Measurements from ENCODE around the gene UGP2. TPM values are rescaled to one million over a fixed set of nuclear protein-coding genes. Genes with fewer than 3 reads are reported as not detected.

UGP2 gene
- total and polyA plus RNA-seq, 2 of the 4 experiments (the other 2 are of a cell fraction), result 45.0 to 58.8 TPM

- ChIA-PET POLR2A (ENCODE audit: unreplicated experiment) (no interaction called here), CTCF (no interaction called here)
Observed at GRCh38 chr2:63831176-63831575, 10.5 kb upstream of the UGP2 start.

More at GRCh38 chr2:63831176-63831575, 10.5 kb upstream of the UGP2 start:
- Histone ChIP-seq H3K4me3 (ENCODE audit: insufficient read depth, low read depth, low read length) (no peak overlapping the region), H4K20me1 (ENCODE audit: insufficient read depth, low read length) (peaks cover 5% of the 10 kb centered on the region; the same call in 1 of the 2 replicates), H2AK5ac (ENCODE audit: low read depth, low read length) (no peak overlapping the region), H3K23ac (ENCODE audit: low read depth, low read length) (no peak overlapping the region), H3K9me1 (ENCODE audit: insufficient read depth, low read length) (no peaks in the 10 kb centered on the region), H3K79me1 (ENCODE audit: low read depth in 1 of 2, low read length in 2 of 2) (no peaks in the 10 kb centered on the region), H3K4ac (ENCODE audit: low read depth, low read length) (no peak overlapping the region), H3K14ac (replicated peaks; ENCODE audit: low read depth, low read length) (no peak overlapping the region), H2AFZ (replicated peaks; ENCODE audit: low read length, poor library complexity) (no peak overlapping the region), H2BK15ac (ENCODE audit: low read depth, low read length) (no peak overlapping the region), H4K91ac (ENCODE audit: insufficient read depth, low read depth, low read length) (no peak overlapping the region), H2BK20ac (ENCODE audit: low read depth, low read length) (no peak overlapping the region), H3K4me2 (ENCODE audit: low read depth, low read length) (no peak overlapping the region), H3K9me3 (ENCODE audit: control insufficient read depth, insufficient read depth, low read length) (no peaks in the 10 kb centered on the region), H3K36me3 (ENCODE audit: control insufficient read depth, insufficient read depth, low read length) (no peaks in the 10 kb centered on the region), H3K4me1 (ENCODE audit: control insufficient read depth, insufficient read depth, low read length) (no peaks in the 10 kb centered on the region; the same call in 1 of the 2 replicates), H2AK9ac (replicated peaks; ENCODE audit: low read depth, low read length, poor library complexity) (no peak overlapping the region), H3K27me3 (ENCODE audit: control insufficient read depth, insufficient read depth, low read length) (no peaks in the 10 kb centered on the region), H3K56ac (ENCODE audit: extremely low read depth, insufficient read depth, low read length) (no peak overlapping the region), H2BK5ac (ENCODE audit: low read depth, low read length, poor library complexity, severe bottlenecking) (no peak overlapping the region), H3K9ac (ENCODE audit: low read depth, low read length) (no peak overlapping the region), H3K18ac (ENCODE audit: low read depth, low read length) (no peak overlapping the region), H4K5ac (ENCODE audit: low read depth, low read length) (no peak overlapping the region), H2BK120ac (ENCODE audit: low read depth, low read length) (no peak overlapping the region), H3K27ac (ENCODE audit: insufficient read depth, low read length) (no peak overlapping the region), H4K8ac (ENCODE audit: low read depth in 2 of 2, low read length in 2 of 2) (no peak overlapping the region)
- TF ChIP-seq MAFK (IDR thresholded peaks at IDR 0.05; ENCODE audit: low read depth, low read length) (no peak), CEBPB (IDR thresholded peaks at IDR 0.05; ENCODE audit: low read depth, low read length) (no peak), ELK1 (IDR thresholded peaks at IDR 0.05; ENCODE audit: borderline replicate concordance, low read depth, low read length) (no peak), MAZ (IDR thresholded peaks at IDR 0.05; ENCODE audit: borderline replicate concordance, low read depth, low read length) (no peak), BHLHE40 (IDR thresholded peaks at IDR 0.05; ENCODE audit: low read depth, low read length) (no peak), FOS (IDR thresholded peaks at IDR 0.05; ENCODE audit: low read depth, low read length) (no peak), RCOR1 (IDR thresholded peaks at IDR 0.05; ENCODE audit: insufficient replicate concordance, low read length) (no peak), SMC3 (IDR thresholded peaks at IDR 0.05; ENCODE audit: low read depth, low read length) (no peak), CTCF (conservative IDR thresholded peaks at IDR 0.05; ENCODE audit: low read depth, low read length) (no peak), RFX5 (IDR thresholded peaks at IDR 0.05; ENCODE audit: low read depth, low read length) (no peak), RAD21 (IDR thresholded peaks at IDR 0.05; ENCODE audit: low read length) (no peak), CHD1 (IDR thresholded peaks at IDR 0.05; ENCODE audit: low read depth, low read length) (no peak)
- DNase-seq, result no peak
- in situ Hi-C loops (cut with MboI; ENCODE audit: low sequenced_read_pairs) (no loop called here), dilution Hi-C loops (cut with HindIII; ENCODE audit: low sequenced_read_pairs, unreplicated experiment) (no loop called here), intact Hi-C loops (cut with micrococcal nuclease) (no loop called here)
- WGBS, 2 experiments (ENCODE audit: extremely low coverage in 2 of 2, insufficient read length in 1 of 2), result no CpG with 5 or more reads among the region's 1 CpG
- no TSS peak for BruUV-seq (replicated peaks)
- no peak for ATAC-seq (ENCODE audit: low read depth)
